ENCODE measurements around the gene SMARCE1.

GRCh38 chr17:40621578-40621977 is 26.0 kb downstream of the SMARCE1 start:
- TF ChIP-seq, protein P1, sequence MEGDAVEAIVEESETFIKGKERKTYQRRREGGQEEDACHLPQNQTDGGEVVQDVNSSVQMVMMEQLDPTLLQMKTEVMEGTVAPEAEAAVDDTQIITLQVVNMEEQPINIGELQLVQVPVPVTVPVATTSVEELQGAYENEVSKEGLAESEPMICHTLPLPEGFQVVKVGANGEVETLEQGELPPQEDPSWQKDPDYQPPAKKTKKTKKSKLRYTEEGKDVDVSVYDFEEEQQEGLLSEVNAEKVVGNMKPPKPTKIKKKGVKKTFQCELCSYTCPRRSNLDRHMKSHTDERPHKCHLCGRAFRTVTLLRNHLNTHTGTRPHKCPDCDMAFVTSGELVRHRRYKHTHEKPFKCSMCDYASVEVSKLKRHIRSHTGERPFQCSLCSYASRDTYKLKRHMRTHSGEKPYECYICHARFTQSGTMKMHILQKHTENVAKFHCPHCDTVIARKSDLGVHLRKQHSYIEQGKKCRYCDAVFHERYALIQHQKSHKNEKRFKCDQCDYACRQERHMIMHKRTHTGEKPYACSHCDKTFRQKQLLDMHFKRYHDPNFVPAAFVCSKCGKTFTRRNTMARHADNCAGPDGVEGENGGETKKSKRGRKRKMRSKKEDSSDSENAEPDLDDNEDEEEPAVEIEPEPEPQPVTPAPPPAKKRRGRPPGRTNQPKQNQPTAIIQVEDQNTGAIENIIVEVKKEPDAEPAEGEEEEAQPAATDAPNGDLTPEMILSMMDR (IDR thresholded peaks at IDR 0.05; ENCODE audit: low read length), result no peak
- no peak for TF ChIP-seq EZH2 (IDR thresholded peaks at IDR 0.05; ENCODE audit: borderline replicate concordance, low read length)

Measured in OCI-LY1 (cell line).